ENCODE results near the gene KIAA0232.

- TF ChIP-seq CTCF (IDR thresholded peaks at IDR 0.05; ENCODE audit: insufficient read depth, low read length, poor library complexity, severe bottlenecking) (no peak), EZH2phosphoT487 (conservative IDR thresholded peaks at IDR 0.05; ENCODE audit: low read length) (no peak)
These were observed 149.9 kb downstream of the KIAA0232 start for GRCh38 chr4:6932475-6932874.

Data from SU-DHL-6 (cell line).